H9 (cell line): Measurements from ENCODE around the gene ANXA1. TPM values are rescaled to one million over a fixed set of nuclear protein-coding genes. Genes with fewer than 3 reads are reported as not detected.

Source experiments
- DNase-seq: peaks from one replicate; pipeline ENCODE4 v3.0.0-alpha.2; 2017
- H2AFZ ChIP-seq: one replicate; pipeline ENCODE4 v1.6.1; 2013; ENCODE audit warnings: mild to moderate bottlenecking, low read length, control low read depth, moderate library complexity
- H2AK5ac ChIP-seq: 2 replicates; pipeline ENCODE4 v1.6.1; 2013; ENCODE audit warnings: low read length, control low read depth, mixed read lengths; ENCODE audit not compliant: insufficient read length
- H2BK120ac ChIP-seq: one replicate; pipeline ENCODE4 v1.6.1; 2013; ENCODE audit warnings: low read depth, mild to moderate bottlenecking, low read length, control low read depth, inconsistent platforms; ENCODE audit not compliant: poor library complexity, severe bottlenecking
- H2BK12ac ChIP-seq: 2 replicates; pipeline ENCODE4 v1.6.1; 2013; ENCODE audit warnings: low read length, control low read depth, mixed read lengths, low read depth; ENCODE audit not compliant: insufficient read length
- H2BK15ac ChIP-seq: 2 replicates; pipeline ENCODE4 v1.6.1; 2013; ENCODE audit warnings: low read depth, low read length, control low read depth
- H2BK20ac ChIP-seq: one replicate; pipeline ENCODE4 v1.6.1; 2013; ENCODE audit warnings: low read depth, mild to moderate bottlenecking, low read length, control low read depth, inconsistent platforms; ENCODE audit not compliant: poor library complexity, severe bottlenecking
- H2BK5ac ChIP-seq: 2 replicates; pipeline ENCODE4 v1.6.1; 2013; ENCODE audit warnings: low read length, control low read depth, mixed read lengths; ENCODE audit not compliant: insufficient read length
- H3K14ac ChIP-seq: 2 replicates; pipeline ENCODE4 v1.6.1; 2013; ENCODE audit warnings: low read length, control low read depth; ENCODE audit not compliant: insufficient read depth
- H3K18ac ChIP-seq: 2 replicates; pipeline ENCODE4 v1.6.1; 2013; ENCODE audit warnings: low read depth, mild to moderate bottlenecking, mixed read lengths, low read length, control low read depth; ENCODE audit not compliant: insufficient read length
- H3K23ac ChIP-seq: 2 replicates; pipeline ENCODE4 v1.6.1; 2013; ENCODE audit warnings: low read length, control low read depth, mixed read lengths, low read depth; ENCODE audit not compliant: insufficient read length
- H3K23me2 ChIP-seq: 2 replicates; pipeline ENCODE4 v1.6.1; 2013; ENCODE audit warnings: low read depth, mild to moderate bottlenecking, mixed read lengths, low read length, control low read depth; ENCODE audit not compliant: insufficient read length, poor library complexity, severe bottlenecking
- H3K27ac ChIP-seq: 2 replicates; pipeline ENCODE4 v1.5.1; 2013; ENCODE audit warnings: low read length, control low read depth, mixed read lengths, low read depth; ENCODE audit not compliant: insufficient read length
- H3K27me3 ChIP-seq: 2 replicates; pipeline ENCODE4 v1.6.1; 2013; ENCODE audit warnings: low read length, control low read depth, inconsistent platforms; ENCODE audit not compliant: insufficient read depth
- H3K4ac ChIP-seq: 2 replicates; pipeline ENCODE4 v1.6.1; 2013; ENCODE audit warnings: low read depth, mild to moderate bottlenecking, control low read depth, inconsistent platforms, low read length, moderate library complexity
- H3K4me1 ChIP-seq: 2 replicates; pipeline ENCODE4 v1.6.1; 2013; ENCODE audit warnings: low read length, control low read depth, inconsistent platforms; ENCODE audit not compliant: insufficient read depth
- H3K4me2 ChIP-seq: 2 replicates; pipeline ENCODE4 v1.6.1; 2013; ENCODE audit warnings: low read length, control low read depth, mixed read lengths; ENCODE audit not compliant: insufficient read length, insufficient read depth
- H3K56ac ChIP-seq: 2 replicates; pipeline ENCODE4 v1.6.1; 2013; ENCODE audit warnings: low read depth, mild to moderate bottlenecking, mixed read lengths, low read length, control low read depth; ENCODE audit not compliant: insufficient read length
- H3K79me1 ChIP-seq: 2 replicates; pipeline ENCODE4 v1.6.1; 2013; ENCODE audit warnings: low read depth, mild to moderate bottlenecking, moderate library complexity, low read length, control low read depth, inconsistent platforms; ENCODE audit not compliant: insufficient read depth, poor library complexity, severe bottlenecking
- H3K79me2 ChIP-seq: 2 replicates; pipeline ENCODE4 v1.6.1; 2013; ENCODE audit warnings: low read length, control low read depth, inconsistent platforms; ENCODE audit not compliant: insufficient read depth
- H3K9ac ChIP-seq: 2 replicates; pipeline ENCODE4 v1.6.1; 2013; ENCODE audit warnings: low read length, control low read depth, mixed read lengths; ENCODE audit not compliant: insufficient read length; ENCODE audit errors: extremely low read depth
- H3K9me3 ChIP-seq: one replicate; pipeline ENCODE4 v1.6.1; 2013; ENCODE audit warnings: low read depth, low read length, inconsistent platforms; ENCODE audit not compliant: control insufficient read depth
- H3T11ph ChIP-seq: one replicate; pipeline ENCODE4 v1.6.1; 2013; ENCODE audit warnings: mild to moderate bottlenecking, low read length, control low read depth, inconsistent platforms
- H4K20me1 ChIP-seq: one replicate; pipeline ENCODE4 v1.6.1; 2013; ENCODE audit not compliant: control insufficient read depth, insufficient read length, insufficient read depth
- H4K5ac ChIP-seq: 2 replicates; pipeline ENCODE4 v1.6.1; 2013; ENCODE audit warnings: low read depth, mild to moderate bottlenecking, mixed read lengths, low read length, control low read depth; ENCODE audit not compliant: insufficient read length
- H4K8ac ChIP-seq: replicated peaks from 2 replicates; pipeline ENCODE4 v1.6.1; 2013; ENCODE audit warnings: low read length, control low read depth, mixed read lengths, low read depth; ENCODE audit not compliant: insufficient read length
- H4K91ac ChIP-seq: 2 replicates; pipeline ENCODE4 v1.6.1; 2013; ENCODE audit warnings: low read depth, mild to moderate bottlenecking, moderate library complexity, mixed read lengths, low read length, control low read depth; ENCODE audit not compliant: insufficient read length
- H3K27ac Mint-ChIP-seq, 3 experiments: 2 replicates in 2 of 3; 3 replicates in 1 of 3; pipeline ENCODE4 v1.8.0; 2020 to 2021; ENCODE audit warnings: mixed read lengths in 3 of 3, mild to moderate bottlenecking in 1 of 3, moderate library complexity in 1 of 3
- H3K27me3 Mint-ChIP-seq: 2 replicates; pipeline ENCODE4 v1.8.0; 2021; ENCODE audit warnings: low read depth, mild to moderate bottlenecking, moderate library complexity, mixed read lengths
- H3K36me3 Mint-ChIP-seq, 3 experiments: 2 replicates in 2 of 3; 3 replicates in 1 of 3; pipeline ENCODE4 v1.8.0; 2020 to 2021; ENCODE audit warnings: low read depth in 3 of 3, mixed read lengths in 3 of 3; ENCODE audit not compliant: insufficient read depth in 1 of 3
- H3K4me1 Mint-ChIP-seq, 2 experiments: 2 replicates each; pipeline ENCODE4 v1.8.0; 2020; ENCODE audit warnings: mixed read lengths in 2 of 2
- H3K4me3 Mint-ChIP-seq, 2 experiments: 2 replicates in 1 of 2; 3 replicates in 1 of 2; pipeline ENCODE4 v1.8.0; 2020 to 2021; ENCODE audit warnings: mild to moderate bottlenecking in 2 of 2, mixed read lengths in 2 of 2, moderate library complexity in 1 of 2
- H3K9me3 Mint-ChIP-seq, 2 experiments: 2 replicates in 1 of 2; 3 replicates in 1 of 2; pipeline ENCODE4 v1.8.0; 2020; ENCODE audit warnings: mild to moderate bottlenecking in 2 of 2, mixed read lengths in 2 of 2, moderate library complexity in 1 of 2
- CTCF ChIP-seq: fragments of 200-600 bp; sonication (generic); conservative IDR thresholded peaks from 3 replicates; pipeline ENCODE4 v1.8.0; 2021; ENCODE audit warnings: antibody characterized with exemption, mild to moderate bottlenecking
- WGBS: extraction: QIAGEN DNeasy Blood & Tissue Kit; methylation state at CpG from one replicate; pipeline ENCODE4 v1.1.7; 2013; ENCODE audit warnings: missing lambda C conversion rate, low lambda C conversion rate, mixed read lengths; ENCODE audit not compliant: insufficient read length; ENCODE audit errors: extremely low coverage; 5-methylcytosine and 5-hydroxymethylcytosine counted together
- total RNA-seq: library from RNA; stranded (reverse); gene quantifications from 2 replicates; pipeline ENCODE4 v1.2.1, GENCODE V29; 2021

The ANXA1 gene
- total RNA-seq, 1 experiment from 2014 or later: 3.5 TPM

GRCh38 chr9:73165911-73166310 is 14.2 kb downstream of the ANXA1 start:
- Histone ChIP-seq H2BK5ac (no peak overlapping the region), H2BK15ac (no peak overlapping the region), H3K4ac (no peak overlapping the region), H2AFZ (no peak overlapping the region), H3K14ac (no peak overlapping the region), H3K9me3 (no peaks in the 10 kb centered on the region), H3K79me1 (no peaks in the 10 kb centered on the region), H3K23ac (no peak overlapping the region), H4K5ac (no peak overlapping the region), H4K8ac (no peak overlapping the region), H2BK20ac (no peak overlapping the region), H3K4me1 (peaks cover 2% of the 10 kb centered on the region; the same call in 1 of the 2 replicates), H2AK5ac (no peak overlapping the region), H2BK120ac (no peak overlapping the region), H3K56ac (no peak overlapping the region), H2BK12ac (no peak overlapping the region), H3K18ac (no peak overlapping the region), H3K27ac (no peak overlapping the region), H3K9ac (no peak overlapping the region), H3K79me2 (no peaks in the 10 kb centered on the region), H3K23me2 (no peaks in the 10 kb centered on the region), H4K20me1 (no peaks in the 10 kb centered on the region), H3K27me3 (no peaks in the 10 kb centered on the region), H3T11ph (no peak overlapping the region), H4K91ac (no peak overlapping the region), H3K4me2 (no peak overlapping the region)
- no peak for TF ChIP-seq CTCF
- whole genome bisulfite sequencing: no CpG with 5 or more reads among the region's 2 CpGs
- DNase-seq: no peak
- Mint-ChIP-seq H3K36me3 (no peaks in the 10 kb centered on the region), H3K4me3 (no peak overlapping the region), H3K9me3 (no peaks in the 10 kb centered on the region), H3K4me1 (peaks cover 11 to 12% of the 10 kb centered on the region in 2 experiments), H3K27ac (no peak overlapping the region), H3K27me3 (no peaks in the 10 kb centered on the region)
